HCT116 (cell line): ENCODE data around the gene RPL13.

Experiments
- CEBPB ChIP-seq: IDR thresholded peaks from 2 replicates; pipeline ENCODE4 v1.6.1; 2012; ENCODE audit warnings: low read depth
- POLR2A ChIP-seq: IDR thresholded peaks from 2 replicates; pipeline ENCODE4 v1.7.0; 2011; ENCODE audit warnings: borderline replicate concordance; ENCODE audit not compliant: insufficient read depth, insufficient read length; ENCODE audit errors: extremely low read depth
- POLR2AphosphoS5 ChIP-seq: IDR thresholded peaks from 2 replicates; pipeline ENCODE4 v1.6.1; 2011; ENCODE audit warnings: mild to moderate bottlenecking, low read depth, low read length, moderate library complexity
- RAD21 ChIP-seq: IDR thresholded peaks from 2 replicates; pipeline ENCODE4 v1.6.1; 2012; ENCODE audit warnings: low read depth, mild to moderate bottlenecking
- SIN3A ChIP-seq: IDR thresholded peaks from 2 replicates; pipeline ENCODE4 v1.6.1; 2012; ENCODE audit warnings: low read depth
- SP1 ChIP-seq: IDR thresholded peaks from 2 replicates; pipeline ENCODE4 v1.6.1; 2012; ENCODE audit warnings: low read depth
- YY1 ChIP-seq: IDR thresholded peaks from 2 replicates; pipeline ENCODE4 v1.6.1; 2011; ENCODE audit warnings: low read length, low read depth, moderate library complexity, mild to moderate bottlenecking; ENCODE audit not compliant: insufficient replicate concordance; ENCODE audit errors: extremely low read depth
- TF ChIP-seq, protein P1 (sequence below), 3 experiments: fragments of 200-600 bp in 1 of 3; sonication (generic) in 1 of 3; IDR thresholded peaks in 2 of 3; conservative IDR thresholded peaks in 1 of 3; 2 replicates each; pipeline ENCODE4 v1.5.1; 2012 to 2017; ENCODE audit warnings: low read depth in 2 of 3, low read length in 2 of 3, antibody characterized with exemption in 1 of 3, borderline replicate concordance in 1 of 3, control low read depth in 1 of 3, mild to moderate bottlenecking in 1 of 3, mixed read lengths in 1 of 3, mixed run types in 1 of 3, moderate library complexity in 1 of 3; ENCODE audit not compliant: insufficient read depth in 1 of 3
- TF ChIP-seq, protein P2 (sequence below): IDR thresholded peaks from 2 replicates; pipeline ENCODE4 v1.6.1; 2012; ENCODE audit warnings: low read depth

DNA sequence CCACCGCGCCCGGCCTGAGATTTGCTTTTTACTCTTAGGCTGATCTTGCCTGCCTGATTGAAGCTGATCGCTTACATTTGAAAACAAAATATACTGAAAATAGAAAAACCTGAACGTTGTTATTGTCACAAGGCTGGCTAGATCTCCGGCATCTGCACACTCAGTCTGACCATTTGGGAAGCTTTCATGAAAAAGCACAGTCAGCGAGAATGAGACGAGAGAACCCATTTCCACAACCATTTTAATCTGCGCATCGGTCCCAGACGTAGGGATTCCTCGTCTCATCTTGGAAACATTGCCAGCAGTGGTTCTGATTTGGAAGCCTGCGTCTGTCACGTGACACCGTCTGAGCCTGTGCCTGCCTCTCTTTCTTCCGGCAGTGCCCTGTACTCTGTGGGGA lies 31.4 kb upstream of the RPL13 start:
- TF ChIP-seq, protein P1, sequence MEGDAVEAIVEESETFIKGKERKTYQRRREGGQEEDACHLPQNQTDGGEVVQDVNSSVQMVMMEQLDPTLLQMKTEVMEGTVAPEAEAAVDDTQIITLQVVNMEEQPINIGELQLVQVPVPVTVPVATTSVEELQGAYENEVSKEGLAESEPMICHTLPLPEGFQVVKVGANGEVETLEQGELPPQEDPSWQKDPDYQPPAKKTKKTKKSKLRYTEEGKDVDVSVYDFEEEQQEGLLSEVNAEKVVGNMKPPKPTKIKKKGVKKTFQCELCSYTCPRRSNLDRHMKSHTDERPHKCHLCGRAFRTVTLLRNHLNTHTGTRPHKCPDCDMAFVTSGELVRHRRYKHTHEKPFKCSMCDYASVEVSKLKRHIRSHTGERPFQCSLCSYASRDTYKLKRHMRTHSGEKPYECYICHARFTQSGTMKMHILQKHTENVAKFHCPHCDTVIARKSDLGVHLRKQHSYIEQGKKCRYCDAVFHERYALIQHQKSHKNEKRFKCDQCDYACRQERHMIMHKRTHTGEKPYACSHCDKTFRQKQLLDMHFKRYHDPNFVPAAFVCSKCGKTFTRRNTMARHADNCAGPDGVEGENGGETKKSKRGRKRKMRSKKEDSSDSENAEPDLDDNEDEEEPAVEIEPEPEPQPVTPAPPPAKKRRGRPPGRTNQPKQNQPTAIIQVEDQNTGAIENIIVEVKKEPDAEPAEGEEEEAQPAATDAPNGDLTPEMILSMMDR (IDR thresholded peaks at IDR 0.05 in 2 of 3, conservative IDR thresholded peaks at IDR 0.05 in 1 of 3; ENCODE audit: borderline replicate concordance in 1 of 3, insufficient read depth in 1 of 3, low read depth in 2 of 3, low read length in 2 of 3) = no peak
- no peak for TF ChIP-seq POLR2AphosphoS5
- TF ChIP-seq RAD21 = no peak
- TF ChIP-seq POLR2A = no peak
- TF ChIP-seq SIN3A = no peak
- TF ChIP-seq YY1 = no peak
- TF ChIP-seq CEBPB = no peak
- TF ChIP-seq, protein P2, sequence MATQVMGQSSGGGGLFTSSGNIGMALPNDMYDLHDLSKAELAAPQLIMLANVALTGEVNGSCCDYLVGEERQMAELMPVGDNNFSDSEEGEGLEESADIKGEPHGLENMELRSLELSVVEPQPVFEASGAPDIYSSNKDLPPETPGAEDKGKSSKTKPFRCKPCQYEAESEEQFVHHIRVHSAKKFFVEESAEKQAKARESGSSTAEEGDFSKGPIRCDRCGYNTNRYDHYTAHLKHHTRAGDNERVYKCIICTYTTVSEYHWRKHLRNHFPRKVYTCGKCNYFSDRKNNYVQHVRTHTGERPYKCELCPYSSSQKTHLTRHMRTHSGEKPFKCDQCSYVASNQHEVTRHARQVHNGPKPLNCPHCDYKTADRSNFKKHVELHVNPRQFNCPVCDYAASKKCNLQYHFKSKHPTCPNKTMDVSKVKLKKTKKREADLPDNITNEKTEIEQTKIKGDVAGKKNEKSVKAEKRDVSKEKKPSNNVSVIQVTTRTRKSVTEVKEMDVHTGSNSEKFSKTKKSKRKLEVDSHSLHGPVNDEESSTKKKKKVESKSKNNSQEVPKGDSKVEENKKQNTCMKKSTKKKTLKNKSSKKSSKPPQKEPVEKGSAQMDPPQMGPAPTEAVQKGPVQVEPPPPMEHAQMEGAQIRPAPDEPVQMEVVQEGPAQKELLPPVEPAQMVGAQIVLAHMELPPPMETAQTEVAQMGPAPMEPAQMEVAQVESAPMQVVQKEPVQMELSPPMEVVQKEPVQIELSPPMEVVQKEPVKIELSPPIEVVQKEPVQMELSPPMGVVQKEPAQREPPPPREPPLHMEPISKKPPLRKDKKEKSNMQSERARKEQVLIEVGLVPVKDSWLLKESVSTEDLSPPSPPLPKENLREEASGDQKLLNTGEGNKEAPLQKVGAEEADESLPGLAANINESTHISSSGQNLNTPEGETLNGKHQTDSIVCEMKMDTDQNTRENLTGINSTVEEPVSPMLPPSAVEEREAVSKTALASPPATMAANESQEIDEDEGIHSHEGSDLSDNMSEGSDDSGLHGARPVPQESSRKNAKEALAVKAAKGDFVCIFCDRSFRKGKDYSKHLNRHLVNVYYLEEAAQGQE = no peak
- no peak for TF ChIP-seq SP1
